ENCODE measurements around the gene MEF2C. TPM values are rescaled to one million over a fixed set of nuclear protein-coding genes. Genes with fewer than 3 reads are reported as not detected.

Gene MEF2C
- polyA plus RNA-seq, 1 donor from 2014 or later: 30.2 TPM

DNA sequence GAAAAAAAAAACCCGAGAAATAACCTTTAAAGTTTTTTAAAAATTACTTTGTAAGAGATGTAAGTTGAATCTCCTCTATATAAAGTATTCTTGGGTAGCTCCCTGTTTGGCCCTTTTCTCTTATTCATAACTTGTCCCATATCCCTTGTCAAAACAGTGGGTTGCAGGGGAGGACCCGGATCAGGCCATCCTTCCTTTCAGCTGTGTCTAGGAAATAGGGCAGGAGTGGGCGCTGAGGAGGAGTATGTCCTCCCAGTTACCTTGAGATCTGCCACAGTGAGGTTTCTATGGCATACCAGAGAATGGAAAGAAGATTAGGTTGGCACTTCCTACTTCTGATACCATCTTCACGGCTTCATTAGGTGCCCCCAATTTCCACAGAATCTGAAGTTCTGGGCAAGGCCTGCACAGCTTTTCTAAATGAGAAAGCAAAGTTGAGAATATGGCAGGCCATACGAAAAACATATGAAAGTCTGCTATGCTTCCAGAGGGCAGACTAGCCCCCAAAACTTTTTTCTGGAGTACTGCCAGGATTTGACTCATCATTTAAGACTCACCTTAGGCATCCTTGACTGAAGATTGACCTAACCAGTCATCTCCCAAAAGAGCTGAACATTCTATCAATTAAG, 20.3 kb downstream of the MEF2C start:
- Histone ChIP-seq H2AFZ (ENCODE audit: low read depth, low read length) (no peak overlapping the region), H3K9me3 (ENCODE audit: low read length) (no peaks in the 10 kb centered on the region), H3K27ac (ENCODE audit: low read length) (no peak overlapping the region), H3K9ac (ENCODE audit: low read length) (no peak overlapping the region), H3K79me2 (replicated peaks; ENCODE audit: insufficient read depth, low read length) (no peaks in the 10 kb centered on the region), H3K27me3 (ENCODE audit: insufficient read depth, low read depth, low read length) (no peaks in the 10 kb centered on the region), H3K9me2 (ENCODE audit: insufficient read depth, low read length) (no peaks in the 10 kb centered on the region), H3K4me3 (ENCODE audit: low read length) (no peak overlapping the region), H3F3A (ENCODE audit: insufficient read depth, low read length, poor library complexity, severe bottlenecking) (no peaks in the 10 kb centered on the region), H3K36me3 (ENCODE audit: insufficient read depth, low read length) (no peaks in the 10 kb centered on the region), H4K20me1 (ENCODE audit: insufficient read depth) (no peaks in the 10 kb centered on the region), H3K4me2 (ENCODE audit: low read length) (no peak overlapping the region)
- TF ChIP-seq RAD21 (conservative IDR thresholded peaks at IDR 0.05): no peak
- no peak for TF ChIP-seq POLR2AphosphoS5 (IDR thresholded peaks at IDR 0.05)
- no peak for TF ChIP-seq MXI1 (conservative IDR thresholded peaks at IDR 0.05; ENCODE audit: poor library complexity, severe bottlenecking)
- no peak for TF ChIP-seq TAF1 (IDR thresholded peaks at IDR 0.05; ENCODE audit: low read depth)
- no peak for TF ChIP-seq EZH2 (IDR thresholded peaks at IDR 0.05; ENCODE audit: borderline replicate concordance, insufficient read depth, low read length, poor library complexity, severe bottlenecking)
- no peak for TF ChIP-seq EP300 (conservative IDR thresholded peaks at IDR 0.05; ENCODE audit: poor library complexity, severe bottlenecking)
- TF ChIP-seq SMC3 (conservative IDR thresholded peaks at IDR 0.05; ENCODE audit: poor library complexity): no peak
- TF ChIP-seq, protein P1, sequence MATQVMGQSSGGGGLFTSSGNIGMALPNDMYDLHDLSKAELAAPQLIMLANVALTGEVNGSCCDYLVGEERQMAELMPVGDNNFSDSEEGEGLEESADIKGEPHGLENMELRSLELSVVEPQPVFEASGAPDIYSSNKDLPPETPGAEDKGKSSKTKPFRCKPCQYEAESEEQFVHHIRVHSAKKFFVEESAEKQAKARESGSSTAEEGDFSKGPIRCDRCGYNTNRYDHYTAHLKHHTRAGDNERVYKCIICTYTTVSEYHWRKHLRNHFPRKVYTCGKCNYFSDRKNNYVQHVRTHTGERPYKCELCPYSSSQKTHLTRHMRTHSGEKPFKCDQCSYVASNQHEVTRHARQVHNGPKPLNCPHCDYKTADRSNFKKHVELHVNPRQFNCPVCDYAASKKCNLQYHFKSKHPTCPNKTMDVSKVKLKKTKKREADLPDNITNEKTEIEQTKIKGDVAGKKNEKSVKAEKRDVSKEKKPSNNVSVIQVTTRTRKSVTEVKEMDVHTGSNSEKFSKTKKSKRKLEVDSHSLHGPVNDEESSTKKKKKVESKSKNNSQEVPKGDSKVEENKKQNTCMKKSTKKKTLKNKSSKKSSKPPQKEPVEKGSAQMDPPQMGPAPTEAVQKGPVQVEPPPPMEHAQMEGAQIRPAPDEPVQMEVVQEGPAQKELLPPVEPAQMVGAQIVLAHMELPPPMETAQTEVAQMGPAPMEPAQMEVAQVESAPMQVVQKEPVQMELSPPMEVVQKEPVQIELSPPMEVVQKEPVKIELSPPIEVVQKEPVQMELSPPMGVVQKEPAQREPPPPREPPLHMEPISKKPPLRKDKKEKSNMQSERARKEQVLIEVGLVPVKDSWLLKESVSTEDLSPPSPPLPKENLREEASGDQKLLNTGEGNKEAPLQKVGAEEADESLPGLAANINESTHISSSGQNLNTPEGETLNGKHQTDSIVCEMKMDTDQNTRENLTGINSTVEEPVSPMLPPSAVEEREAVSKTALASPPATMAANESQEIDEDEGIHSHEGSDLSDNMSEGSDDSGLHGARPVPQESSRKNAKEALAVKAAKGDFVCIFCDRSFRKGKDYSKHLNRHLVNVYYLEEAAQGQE (IDR thresholded peaks at IDR 0.05; ENCODE audit: borderline replicate concordance): no peak
- TF ChIP-seq, protein P2, sequence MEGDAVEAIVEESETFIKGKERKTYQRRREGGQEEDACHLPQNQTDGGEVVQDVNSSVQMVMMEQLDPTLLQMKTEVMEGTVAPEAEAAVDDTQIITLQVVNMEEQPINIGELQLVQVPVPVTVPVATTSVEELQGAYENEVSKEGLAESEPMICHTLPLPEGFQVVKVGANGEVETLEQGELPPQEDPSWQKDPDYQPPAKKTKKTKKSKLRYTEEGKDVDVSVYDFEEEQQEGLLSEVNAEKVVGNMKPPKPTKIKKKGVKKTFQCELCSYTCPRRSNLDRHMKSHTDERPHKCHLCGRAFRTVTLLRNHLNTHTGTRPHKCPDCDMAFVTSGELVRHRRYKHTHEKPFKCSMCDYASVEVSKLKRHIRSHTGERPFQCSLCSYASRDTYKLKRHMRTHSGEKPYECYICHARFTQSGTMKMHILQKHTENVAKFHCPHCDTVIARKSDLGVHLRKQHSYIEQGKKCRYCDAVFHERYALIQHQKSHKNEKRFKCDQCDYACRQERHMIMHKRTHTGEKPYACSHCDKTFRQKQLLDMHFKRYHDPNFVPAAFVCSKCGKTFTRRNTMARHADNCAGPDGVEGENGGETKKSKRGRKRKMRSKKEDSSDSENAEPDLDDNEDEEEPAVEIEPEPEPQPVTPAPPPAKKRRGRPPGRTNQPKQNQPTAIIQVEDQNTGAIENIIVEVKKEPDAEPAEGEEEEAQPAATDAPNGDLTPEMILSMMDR (IDR thresholded peaks at IDR 0.05; ENCODE audit: poor library complexity, severe bottlenecking): no peak

DNA sequence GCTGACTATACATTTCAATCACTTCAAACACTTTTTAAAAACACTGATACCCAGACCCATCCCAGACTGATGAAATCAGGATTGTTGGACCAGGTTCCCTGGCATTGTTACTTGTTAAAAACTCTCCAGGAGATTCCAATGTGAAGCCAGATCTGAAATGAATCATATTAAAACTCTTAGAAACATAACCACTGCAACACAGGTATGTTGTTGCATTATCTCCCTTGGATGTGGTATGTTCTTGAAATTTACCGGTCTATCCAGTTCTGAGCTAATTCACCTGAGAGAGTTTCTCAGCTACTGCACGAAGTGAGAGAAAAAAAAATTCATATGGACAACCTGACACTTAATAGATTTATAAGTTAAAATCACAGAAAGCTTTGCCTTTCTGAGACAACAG, 21.8 kb downstream of the MEF2C start:
- TF ChIP-seq SMC3 (conservative IDR thresholded peaks at IDR 0.05; ENCODE audit: poor library complexity) (no peak), POLR2AphosphoS5 (IDR thresholded peaks at IDR 0.05) (no peak)
- TF ChIP-seq, protein P1 (IDR thresholded peaks at IDR 0.05; ENCODE audit: borderline replicate concordance): no peak
- Histone ChIP-seq H3K36me3 (ENCODE audit: insufficient read depth, low read length) (no peaks in the 10 kb centered on the region), H3K79me2 (replicated peaks; ENCODE audit: insufficient read depth, low read length) (no peaks in the 10 kb centered on the region), H3K27me3 (ENCODE audit: insufficient read depth, low read depth, low read length) (no peaks in the 10 kb centered on the region), H3K9ac (ENCODE audit: low read length) (no peak overlapping the region), H3K27ac (ENCODE audit: low read length) (no peak overlapping the region), H3K9me3 (ENCODE audit: low read length) (no peaks in the 10 kb centered on the region), H3K9me2 (ENCODE audit: insufficient read depth, low read length) (no peaks in the 10 kb centered on the region), H3K4me3 (ENCODE audit: low read length) (no peak overlapping the region), H3F3A (ENCODE audit: insufficient read depth, low read length, poor library complexity, severe bottlenecking) (no peaks in the 10 kb centered on the region), H3K4me2 (ENCODE audit: low read length) (no peak overlapping the region), H4K20me1 (ENCODE audit: insufficient read depth) (no peaks in the 10 kb centered on the region), H2AFZ (ENCODE audit: low read depth, low read length) (no peak overlapping the region)
